RWPE1 (cell line): ENCODE measurements around the gene SF3B1.
"Not testable (repeated sequence)": the region's sequence is repeated elsewhere in the genome, so short reads cannot be mapped to it uniquely, and the experiment has no call there.

Experiments
- CTCF ChIA-PET: fragments of 350-600 bp; sonication (Branson Sonifier 250); formaldehyde crosslinking; extraction: SDS; loops from one replicate; lab custom pipeline; 2021; lab: Yijun Ruan, JAX
- POLR2A ChIA-PET: fragments of 400-600 bp; formaldehyde crosslinking; extraction: SDS; loops from one replicate; lab custom pipeline; 2020; ENCODE audit warnings: antibody characterized with exemption; ENCODE audit not compliant: low non-redundant PET; lab: Yijun Ruan, JAX
- DNase-seq: peaks from one replicate; pipeline ENCODE4 v3.0.0; 2012; ENCODE audit warnings: low spot score
- H3K27ac ChIP-seq: fragments of 450-650 bp; 2 replicates; pipeline ENCODE4 v1.5.1; 2017
- TF ChIP-seq, protein P1 (sequence below): fragments of 450-650 bp; conservative IDR thresholded peaks from 2 replicates; pipeline ENCODE4 v1.5.1; 2017; ENCODE audit warnings: low read depth, mild to moderate bottlenecking

The SF3B1 gene

DNA sequence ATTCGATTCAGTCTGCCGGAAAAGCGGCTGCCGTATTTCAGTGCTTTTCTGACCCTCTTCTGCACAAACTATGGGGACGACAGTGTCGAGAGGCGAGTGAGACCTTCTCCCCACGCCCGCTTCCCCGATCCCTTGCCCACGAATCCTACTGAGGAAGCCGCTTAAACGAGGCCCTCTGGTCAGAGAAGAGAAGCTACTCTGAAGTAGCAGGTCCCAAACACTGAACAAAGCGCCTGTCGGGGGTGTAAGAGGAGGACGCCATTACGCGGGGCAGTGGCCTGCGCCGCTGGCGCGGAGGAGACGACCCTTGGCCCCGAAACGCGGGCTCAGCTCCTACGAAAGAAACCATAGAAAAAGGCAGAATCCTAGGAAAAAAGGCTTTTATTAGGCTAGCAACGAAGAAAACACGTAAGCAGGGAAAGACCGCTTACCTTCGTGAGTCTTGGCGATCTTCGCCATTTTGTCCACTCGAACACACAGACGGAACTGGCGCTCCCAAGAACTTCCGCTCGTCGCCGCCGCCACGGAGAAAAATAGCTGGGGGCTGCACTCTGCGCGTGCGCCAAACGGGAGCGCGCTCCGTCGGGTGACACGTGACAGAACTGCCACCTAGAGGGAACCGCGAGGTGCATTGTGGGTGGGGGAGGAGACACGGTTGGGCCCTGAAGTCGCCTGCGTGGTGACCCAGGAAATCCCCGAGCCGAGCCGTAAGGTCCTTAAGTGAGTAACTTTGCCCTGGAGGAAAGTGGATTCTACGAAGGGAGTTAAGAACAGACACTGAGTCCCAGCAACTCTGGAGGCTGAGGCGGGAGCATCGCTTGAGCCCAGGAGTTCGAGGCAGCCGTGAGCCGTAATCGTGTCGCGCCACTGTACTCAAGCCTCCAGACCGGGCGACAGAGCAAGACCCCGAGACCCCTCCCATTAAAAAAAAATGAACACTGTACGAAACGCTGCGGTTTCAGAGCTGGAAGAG is at the start of gene SF3B1:
TSS of gene SF3B1 (minus strand) at position 488 of the 973 bp plus-strand sequence. CDS start at position 459, 29 bp downstream.
- DNase-seq: peak; percentile 97
- ChIA-PET CTCF (interaction anchor here (0.6 kb wide), 2 partner anchors 14 to 642 kb away, joined by 3 read pairs; no protein-coding TSS in a partner anchor), POLR2A (interaction anchor here (1.4 kb wide), 1 partner anchor 18 kb away, joined by 7 read pairs; the partner anchor contains the start of gene COQ10B)
- H3K27ac ChIP-seq: peak within 1 kb of the TSS; percentile 89
- TF ChIP-seq, protein P1, sequence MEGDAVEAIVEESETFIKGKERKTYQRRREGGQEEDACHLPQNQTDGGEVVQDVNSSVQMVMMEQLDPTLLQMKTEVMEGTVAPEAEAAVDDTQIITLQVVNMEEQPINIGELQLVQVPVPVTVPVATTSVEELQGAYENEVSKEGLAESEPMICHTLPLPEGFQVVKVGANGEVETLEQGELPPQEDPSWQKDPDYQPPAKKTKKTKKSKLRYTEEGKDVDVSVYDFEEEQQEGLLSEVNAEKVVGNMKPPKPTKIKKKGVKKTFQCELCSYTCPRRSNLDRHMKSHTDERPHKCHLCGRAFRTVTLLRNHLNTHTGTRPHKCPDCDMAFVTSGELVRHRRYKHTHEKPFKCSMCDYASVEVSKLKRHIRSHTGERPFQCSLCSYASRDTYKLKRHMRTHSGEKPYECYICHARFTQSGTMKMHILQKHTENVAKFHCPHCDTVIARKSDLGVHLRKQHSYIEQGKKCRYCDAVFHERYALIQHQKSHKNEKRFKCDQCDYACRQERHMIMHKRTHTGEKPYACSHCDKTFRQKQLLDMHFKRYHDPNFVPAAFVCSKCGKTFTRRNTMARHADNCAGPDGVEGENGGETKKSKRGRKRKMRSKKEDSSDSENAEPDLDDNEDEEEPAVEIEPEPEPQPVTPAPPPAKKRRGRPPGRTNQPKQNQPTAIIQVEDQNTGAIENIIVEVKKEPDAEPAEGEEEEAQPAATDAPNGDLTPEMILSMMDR: no peak

DNA sequence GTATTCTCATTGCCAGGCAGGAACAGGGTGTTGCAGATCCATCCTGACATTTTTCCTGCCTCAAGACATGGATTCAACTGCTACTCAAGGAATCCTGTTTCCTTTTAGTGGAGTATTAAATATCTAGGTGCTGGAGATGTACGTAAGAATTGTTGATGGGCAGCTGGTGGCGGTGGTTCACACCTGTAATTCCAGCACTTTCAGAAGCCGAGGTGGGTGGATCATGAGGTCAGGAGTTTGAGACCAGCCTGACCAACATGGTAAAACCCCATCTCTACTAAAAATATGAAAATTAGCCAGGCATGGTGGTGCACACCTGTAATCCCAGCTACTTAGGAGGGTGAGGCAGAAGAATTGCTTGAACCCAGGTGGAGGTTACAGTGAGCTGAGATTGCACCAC is 49.4 kb upstream of the SF3B1 start:
- H3K27ac ChIP-seq, CTCF ChIA-PET, DNase-seq: not testable (repeated sequence)
- POLR2A ChIA-PET: interaction anchor here (0.6 to 0.7 kb wide), 5 partner anchors 12 to 585 kb away, joined by 3 to 17 read pairs (median 9); partner anchors contain the start of gene HSPD1

GRCh38 chr2:197480165-197481036 is 45.6 kb upstream of the SF3B1 start:
- CTCF ChIA-PET: interaction anchor here (0.9 kb wide), 1 partner anchor 11 kb away, joined by 6 read pairs; no protein-coding TSS in a partner anchor
- TF ChIP-seq, protein P1: no peak
- no peak overlapping the region for H3K27ac ChIP-seq
- POLR2A ChIA-PET: no interaction called here
- DNase-seq: no peak

- ChIA-PET POLR2A (no interaction called here), CTCF (no interaction called here)
- no peak for DNase-seq
- H3K27ac ChIP-seq: no peak overlapping the region
- TF ChIP-seq, protein P1: no peak
Observed at GRCh38 chr2:197477797-197478196, 43.0 kb upstream of the SF3B1 start.

GRCh38 chr2:197472166-197472565 is 37.3 kb upstream of the SF3B1 start:
- CTCF ChIA-PET: no interaction called here
- POLR2A ChIA-PET: interaction anchor here (0.6 kb wide), 1 partner anchor 12 kb away, joined by 9 read pairs; no protein-coding TSS in a partner anchor
- DNase-seq: no peak
- H3K27ac ChIP-seq: no peak overlapping the region
- TF ChIP-seq, protein P1: no peak

GRCh38 chr2:197464175-197464574 is 29.3 kb upstream of the SF3B1 start:
- H3K27ac ChIP-seq: no peak overlapping the region
- CTCF ChIA-PET: interaction anchor here (0.6 kb wide), 1 partner anchor 26 kb away, joined by 3 read pairs; no protein-coding TSS in a partner anchor
- TF ChIP-seq, protein P1: no peak
- no peak for DNase-seq
- POLR2A ChIA-PET: interaction anchor here (0.6 to 0.7 kb wide), 2 partner anchors 10 to 56 kb away, joined by 3 read pairs; no protein-coding TSS in a partner anchor
